Neuron (in vitro differentiated cells): ENCODE data around the gene HOXA10.
A peak's percentile ranks its signal among the peaks of the same experiment; 100 is the strongest.

Source experiments
- H2AFZ ChIP-seq: one replicate; pipeline ENCODE4 v1.6.1; 2013; ENCODE audit warnings: low read depth, mild to moderate bottlenecking, inconsistent platforms, low read length, moderate library complexity
- H3K27me3 ChIP-seq: one replicate; pipeline ENCODE4 v1.6.1; 2013; ENCODE audit warnings: low read length; ENCODE audit not compliant: insufficient read depth
- H3K36me3 ChIP-seq: one replicate; pipeline ENCODE4 v1.6.1; 2013; ENCODE audit warnings: low read length; ENCODE audit not compliant: insufficient read depth
- H3K4me1 ChIP-seq: one replicate; pipeline ENCODE4 v1.6.1; 2013; ENCODE audit warnings: low read length; ENCODE audit not compliant: insufficient read depth
- H3K4me3 ChIP-seq: 2 replicates; pipeline ENCODE4 v1.5.1; 2013; ENCODE audit warnings: mild to moderate bottlenecking, low read length, moderate library complexity
- H3K9me3 ChIP-seq: one replicate; pipeline ENCODE4 v1.6.1; 2013; ENCODE audit warnings: low read length

The HOXA10 gene

DNA sequence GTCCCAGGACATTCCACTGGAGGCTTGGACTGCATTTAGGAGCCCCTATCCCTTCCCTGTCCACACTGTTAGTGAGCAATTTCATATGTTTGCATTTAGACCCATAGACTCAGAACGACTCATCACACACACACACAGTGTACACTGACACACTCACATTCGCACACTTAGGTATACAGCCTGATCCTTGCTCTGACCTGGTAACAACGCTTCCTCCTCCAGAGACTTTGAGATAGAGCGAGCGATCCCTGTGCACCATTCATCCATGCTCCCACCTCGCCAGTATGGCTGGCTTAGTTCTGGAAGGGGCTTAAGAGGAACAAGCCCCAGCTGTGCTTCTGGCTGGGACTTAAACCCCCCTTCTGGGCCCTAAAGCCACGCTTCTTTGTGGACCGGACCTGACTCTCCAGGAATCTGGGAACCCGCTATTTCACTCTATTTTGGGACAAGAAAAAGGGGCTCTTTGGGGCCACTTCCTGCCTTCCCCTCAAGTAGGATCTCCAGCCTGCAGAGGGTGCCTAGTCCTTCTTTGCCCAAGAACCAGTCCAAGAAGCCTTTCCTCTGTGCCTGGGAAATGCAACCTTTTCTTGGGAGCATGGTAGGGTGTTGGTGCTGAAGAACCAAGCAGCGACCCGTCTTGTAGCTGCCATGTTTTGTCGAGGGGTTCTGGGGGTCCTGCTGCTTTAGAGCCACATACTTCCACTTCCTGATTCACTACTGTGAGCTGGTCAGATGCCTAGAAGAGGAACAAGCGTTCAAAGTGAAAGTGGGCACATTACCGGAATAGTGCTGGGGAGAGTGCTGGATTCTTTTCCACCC is 26.9 kb upstream of the HOXA10 start:
- no peak overlapping the region for H2AFZ ChIP-seq
- peaks cover 83% of the 10 kb centered on the region for H3K27me3 ChIP-seq
- no peaks in the 10 kb centered on the region for H3K9me3 ChIP-seq
- H3K4me1 ChIP-seq = no peaks in the 10 kb centered on the region
- H3K4me3 ChIP-seq = no peak overlapping the region
- H3K36me3 ChIP-seq = no peaks in the 10 kb centered on the region

DNA sequence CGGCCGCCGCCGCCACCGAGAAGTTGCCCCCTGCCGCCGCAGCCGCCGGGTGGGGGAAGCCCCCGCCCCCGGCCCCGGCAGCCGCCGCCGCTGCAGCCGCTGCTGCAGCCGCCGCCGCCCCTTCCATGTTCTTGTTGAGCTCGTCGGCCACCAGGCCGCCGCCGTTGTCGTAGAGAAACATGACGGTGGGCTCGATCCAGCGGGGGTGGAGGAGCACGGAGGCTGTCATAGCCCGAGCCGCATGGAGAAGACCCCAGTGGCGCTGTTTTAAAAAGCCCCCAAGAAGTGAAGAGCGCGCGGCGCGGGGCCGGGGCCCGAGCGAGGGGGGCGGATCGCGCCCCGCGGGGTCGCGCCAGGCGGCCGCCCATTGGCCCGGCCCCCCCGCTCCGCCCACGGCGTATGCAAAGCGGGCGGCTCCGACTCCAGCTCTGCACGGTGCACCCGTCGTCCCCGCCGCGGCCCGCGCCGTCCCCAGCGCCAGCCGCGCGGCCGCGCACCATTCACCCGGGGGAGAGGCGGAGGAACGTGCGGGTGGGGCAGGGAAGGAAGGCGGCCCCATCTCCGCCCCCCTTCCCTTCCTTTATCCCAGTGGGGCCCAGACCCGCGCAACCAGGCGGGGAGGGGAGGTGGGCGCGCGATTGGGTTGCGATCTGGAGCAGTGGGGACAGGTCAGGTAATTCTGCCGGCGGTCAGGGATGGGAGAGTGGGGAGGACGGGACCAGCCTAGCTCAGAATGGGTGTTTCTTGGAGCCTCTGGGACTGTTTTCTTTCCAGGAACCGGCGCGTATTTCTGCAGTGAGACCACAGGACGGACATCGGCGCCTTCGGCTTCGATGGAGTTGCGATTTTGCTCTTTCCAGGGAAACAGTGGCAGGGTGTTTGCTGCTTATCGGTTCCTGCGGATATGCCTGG is 26.0 kb upstream of the HOXA10 start, which contains the start of gene HOXA13:
Gene HOXA13 (minus strand): TSS at position 243 of the 912 bp plus-strand sequence. CDS start 14 bp downstream, at position 229.
- Histone ChIP-seq H3K27me3 (peaks cover 81% of the 10 kb centered on the region), H2AFZ (no peak within 1 kb of the TSS), H3K4me3 (peak within 1 kb of the TSS; percentile 32), H3K36me3 (no peaks in the 10 kb centered on the region), H3K9me3 (no peaks in the 10 kb centered on the region), H3K4me1 (no peaks in the 10 kb centered on the region)

DNA sequence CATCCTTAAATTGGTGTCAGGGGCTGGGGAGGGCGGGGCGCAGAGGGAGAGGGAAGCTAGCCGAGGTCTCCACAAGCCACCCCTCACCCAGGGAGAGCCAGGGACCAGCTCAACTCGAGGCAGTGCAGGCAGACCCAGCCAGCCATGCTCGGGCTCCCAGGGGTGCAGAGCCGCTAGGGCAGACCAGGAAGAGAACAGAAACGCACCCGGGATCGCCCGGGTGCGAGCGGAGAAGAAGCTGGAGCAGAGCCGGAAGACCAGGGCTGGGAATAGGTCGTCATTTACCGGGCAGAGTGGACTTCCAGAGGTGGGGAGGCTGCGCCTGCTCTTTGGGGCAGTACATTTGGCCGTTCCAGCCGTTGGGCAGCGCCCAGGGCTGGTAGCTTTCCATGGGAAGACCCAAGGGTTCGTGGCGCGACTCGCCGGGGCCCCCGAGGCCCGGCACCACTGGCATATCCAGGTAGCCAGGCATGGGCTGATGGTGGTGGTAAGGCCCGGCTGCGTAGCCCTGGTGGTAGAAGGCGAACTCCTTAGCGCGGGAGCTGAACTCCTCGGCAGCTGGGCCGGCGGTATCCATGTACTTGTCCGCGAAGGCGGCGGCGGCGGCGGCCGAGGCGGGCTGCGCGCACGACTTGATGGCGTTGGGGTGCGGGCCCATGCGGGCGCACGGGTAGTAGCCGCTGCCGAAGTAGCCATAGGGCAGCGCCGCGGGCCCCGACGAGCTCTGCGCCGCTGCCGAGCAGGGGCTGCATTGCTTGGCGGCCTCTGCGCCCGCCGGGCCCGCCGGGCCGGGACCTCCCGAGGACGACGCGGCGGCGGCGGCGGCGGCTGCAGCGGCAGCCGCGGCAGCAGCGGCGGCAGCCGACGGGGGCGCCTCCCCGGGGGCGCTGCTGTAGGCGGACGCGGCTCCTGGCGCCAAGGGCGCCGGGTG is 25.0 kb upstream of the HOXA10 start:
- Histone ChIP-seq H3K9me3 (no peaks in the 10 kb centered on the region), H3K4me3 (no peak overlapping the region), H2AFZ (no peak overlapping the region), H3K4me1 (no peaks in the 10 kb centered on the region), H3K27me3 (peaks cover 81% of the 10 kb centered on the region), H3K36me3 (no peaks in the 10 kb centered on the region)

DNA sequence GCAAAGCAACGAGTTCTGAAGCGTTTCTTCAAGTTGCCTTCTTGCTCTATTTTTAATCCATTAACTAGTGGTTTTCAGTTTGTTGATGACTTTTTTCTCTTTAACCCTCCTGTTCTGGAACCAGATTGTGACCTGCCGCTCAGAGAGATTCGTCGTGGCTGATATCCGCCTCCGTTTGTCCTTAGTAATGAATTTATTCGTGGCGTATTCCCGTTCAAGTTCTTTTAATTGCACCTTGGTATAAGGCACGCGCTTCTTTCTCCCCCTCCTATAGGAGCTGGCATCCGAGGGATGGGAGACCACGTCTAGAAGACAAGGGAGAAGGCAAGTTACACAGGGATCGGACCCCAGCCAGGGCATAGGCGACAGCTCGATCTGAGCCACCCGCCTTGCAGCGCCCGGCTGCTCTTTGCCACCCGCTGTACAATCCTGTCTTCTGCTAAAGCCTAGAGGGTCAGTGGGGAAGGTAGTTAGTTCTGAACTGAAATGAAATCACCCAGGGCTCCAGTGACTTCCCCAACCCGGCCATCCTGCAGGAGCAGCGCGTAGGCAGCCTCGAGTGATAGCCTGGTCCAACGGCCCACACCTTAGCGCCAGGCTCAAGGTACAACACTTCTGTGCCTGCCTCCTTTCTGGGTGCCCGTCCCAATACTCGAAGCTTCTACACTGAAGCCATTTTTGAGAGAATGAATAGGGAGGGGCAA is 24.2 kb upstream of the HOXA10 start:
- Histone ChIP-seq H3K4me3 (no peak overlapping the region), H3K4me1 (no peaks in the 10 kb centered on the region), H2AFZ (no peak overlapping the region), H3K9me3 (no peaks in the 10 kb centered on the region), H3K36me3 (no peaks in the 10 kb centered on the region), H3K27me3 (peaks cover 81% of the 10 kb centered on the region)

DNA sequence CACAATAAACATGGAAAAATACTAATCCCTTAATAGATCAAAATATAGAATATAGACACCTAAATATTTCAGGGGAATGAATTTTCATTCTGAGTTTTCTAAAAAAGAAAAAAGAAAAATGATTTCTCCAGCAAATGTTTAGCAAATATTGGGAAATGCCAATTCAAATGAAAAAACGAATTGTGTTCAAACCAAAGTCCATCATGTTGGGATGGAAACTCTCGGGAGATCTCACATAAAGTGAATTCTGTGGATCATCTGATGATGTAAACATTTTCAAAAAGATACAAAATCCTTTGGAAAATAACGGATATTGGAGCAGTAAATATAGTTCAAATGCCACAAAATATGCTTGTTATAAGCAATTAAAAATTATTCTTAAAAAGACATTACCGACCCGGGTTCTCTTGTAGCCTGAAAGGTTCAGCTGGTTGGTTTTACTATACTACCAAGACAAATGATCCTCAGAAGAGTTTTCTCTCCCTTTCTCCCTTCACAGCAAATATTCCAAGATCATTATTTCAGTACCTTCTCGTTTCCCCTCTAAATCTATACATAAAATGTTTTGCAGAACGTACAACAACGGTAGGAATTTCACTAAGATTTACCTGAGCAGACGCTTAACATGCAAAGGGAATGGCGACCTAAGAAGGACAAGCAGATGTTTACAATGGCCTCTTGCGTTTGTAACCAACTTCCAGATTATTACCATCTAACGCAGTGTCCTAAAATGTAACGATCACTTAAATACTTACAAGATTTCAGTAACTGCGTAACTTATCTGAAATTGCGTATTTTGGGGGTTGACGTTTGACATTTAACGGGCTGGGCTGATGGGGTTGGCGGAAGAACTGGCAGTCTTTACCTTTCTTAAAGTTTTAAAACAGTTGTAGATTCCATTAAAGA is 23.3 kb upstream of the HOXA10 start:
- H3K4me1 ChIP-seq = no peaks in the 10 kb centered on the region
- no peaks in the 10 kb centered on the region for H3K36me3 ChIP-seq
- peaks cover 82% of the 10 kb centered on the region for H3K27me3 ChIP-seq
- H2AFZ ChIP-seq = no peak overlapping the region
- H3K4me3 ChIP-seq = no peak overlapping the region
- no peaks in the 10 kb centered on the region for H3K9me3 ChIP-seq

DNA sequence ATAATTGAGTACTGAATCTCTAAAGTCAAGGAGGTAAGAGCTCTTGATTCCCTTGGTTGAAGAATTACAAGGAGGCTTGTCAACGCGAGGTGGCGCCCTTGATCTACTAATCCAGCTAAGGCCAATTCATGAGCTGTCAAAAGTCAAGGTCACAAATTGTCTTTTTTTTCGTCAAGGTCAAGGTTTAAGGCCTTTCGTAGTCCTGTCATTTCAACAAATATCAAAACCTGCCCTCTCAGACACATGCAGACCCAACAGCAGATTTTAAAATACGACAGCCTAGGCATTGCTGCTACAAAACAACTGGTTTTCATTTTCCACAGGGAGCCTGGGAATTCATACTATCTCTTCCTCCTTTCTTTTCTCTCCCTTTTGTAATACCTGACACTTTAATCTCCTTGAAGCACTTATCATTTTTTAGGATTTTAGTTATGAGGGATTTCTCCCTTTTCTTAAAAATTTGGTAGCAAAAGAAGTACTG is 22.2 kb upstream of the HOXA10 start:
- no peaks in the 10 kb centered on the region for H3K36me3 ChIP-seq
- no peak overlapping the region for H3K4me3 ChIP-seq
- no peaks in the 10 kb centered on the region for H3K4me1 ChIP-seq
- peaks cover 83% of the 10 kb centered on the region for H3K27me3 ChIP-seq
- H3K9me3 ChIP-seq = no peaks in the 10 kb centered on the region
- H2AFZ ChIP-seq = no peak overlapping the region

DNA sequence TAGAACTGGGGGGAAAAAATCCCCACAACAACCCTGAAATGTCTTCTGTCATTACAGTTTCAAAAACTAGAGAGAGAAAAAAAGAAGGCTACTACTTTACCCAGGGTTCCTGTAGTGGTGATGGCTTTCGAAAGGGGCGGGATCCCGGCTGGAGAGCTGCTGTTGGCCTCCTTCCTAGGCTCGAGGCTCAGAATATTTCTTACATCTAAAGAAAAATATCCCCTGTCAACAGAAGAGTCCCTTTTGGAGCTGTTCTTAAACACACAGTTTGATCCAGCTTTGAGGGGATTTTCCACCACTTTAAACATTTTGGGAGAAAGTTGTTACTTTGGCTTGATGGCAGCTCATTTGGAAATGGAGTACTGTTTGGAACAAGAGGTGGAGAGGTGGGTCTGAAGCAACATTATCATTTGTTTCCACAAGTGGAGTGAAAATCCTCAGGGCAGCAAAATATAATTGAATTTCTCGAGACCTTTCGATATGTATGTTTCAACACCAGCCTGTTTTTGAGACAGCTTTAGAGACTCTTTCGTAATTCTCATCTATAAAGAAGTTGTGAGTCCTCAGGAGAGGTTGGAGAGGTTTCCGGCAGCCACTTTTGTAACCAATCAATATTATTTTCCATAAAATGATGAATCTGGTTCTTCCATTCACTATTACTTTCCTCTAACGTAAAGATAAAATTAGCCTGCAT is 20.7 kb upstream of the HOXA10 start:
- H3K4me3 ChIP-seq = no peak overlapping the region
- H3K4me1 ChIP-seq = no peaks in the 10 kb centered on the region
- H3K36me3 ChIP-seq = no peaks in the 10 kb centered on the region
- no peaks in the 10 kb centered on the region for H3K9me3 ChIP-seq
- peaks cover 83% of the 10 kb centered on the region for H3K27me3 ChIP-seq
- no peak overlapping the region for H2AFZ ChIP-seq

DNA sequence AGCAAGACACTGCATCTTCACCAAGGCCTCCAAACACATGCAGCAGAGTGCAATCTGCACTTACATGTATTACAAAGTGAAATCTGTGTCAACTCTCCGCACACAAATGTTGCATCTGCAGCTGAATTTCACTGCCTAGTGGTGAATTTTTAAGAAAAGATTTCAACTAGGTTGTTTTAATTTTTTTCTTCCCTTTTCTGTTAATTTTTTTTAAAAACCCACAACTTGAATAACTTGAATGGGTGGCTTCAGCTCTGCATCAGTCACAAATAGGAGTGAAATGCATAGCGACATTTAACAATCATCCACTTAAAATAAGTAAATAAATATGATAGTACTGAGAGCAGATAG is 19.9 kb upstream of the HOXA10 start:
- Histone ChIP-seq H3K36me3 (no peaks in the 10 kb centered on the region), H3K9me3 (no peaks in the 10 kb centered on the region), H3K27me3 (peaks cover 87% of the 10 kb centered on the region), H3K4me3 (no peak overlapping the region), H2AFZ (no peak overlapping the region), H3K4me1 (no peaks in the 10 kb centered on the region)

DNA sequence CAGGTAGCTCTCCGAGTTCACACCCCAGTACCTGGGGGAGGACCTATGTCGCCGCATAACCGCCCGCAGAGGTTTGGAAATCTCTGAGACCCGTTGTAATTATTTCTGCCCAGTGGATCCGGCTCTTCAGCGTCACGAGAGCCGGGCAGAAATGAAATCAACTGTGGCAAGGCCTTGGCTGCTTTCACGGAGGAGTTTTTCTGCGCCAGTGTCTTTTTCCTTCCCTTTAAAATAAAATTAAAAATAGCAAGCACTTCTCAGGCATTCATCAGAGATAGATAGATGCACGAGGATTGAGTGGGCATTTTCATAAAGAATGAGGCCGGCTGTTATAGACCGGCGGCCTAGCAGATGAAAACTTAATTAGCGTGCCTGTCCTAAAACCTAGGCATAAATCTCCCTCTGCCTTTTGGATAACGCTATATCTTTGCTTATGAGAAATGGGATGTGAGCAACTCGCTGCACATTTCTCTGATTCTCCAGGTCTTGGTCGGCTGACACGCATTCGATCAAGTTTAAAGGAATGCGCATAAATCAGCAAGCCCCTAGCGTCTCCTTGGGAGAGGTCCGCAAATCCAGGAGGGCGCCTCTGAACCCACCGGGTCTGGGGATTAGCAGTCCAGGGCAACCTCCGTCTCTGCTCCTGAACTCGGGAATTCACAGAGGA is 19.3 kb upstream of the HOXA10 start:
- Histone ChIP-seq H3K4me3 (no peak overlapping the region), H3K36me3 (no peaks in the 10 kb centered on the region), H3K27me3 (peaks cover 87% of the 10 kb centered on the region), H3K9me3 (no peaks in the 10 kb centered on the region), H2AFZ (peak overlapping the region; percentile 36), H3K4me1 (no peaks in the 10 kb centered on the region)

DNA sequence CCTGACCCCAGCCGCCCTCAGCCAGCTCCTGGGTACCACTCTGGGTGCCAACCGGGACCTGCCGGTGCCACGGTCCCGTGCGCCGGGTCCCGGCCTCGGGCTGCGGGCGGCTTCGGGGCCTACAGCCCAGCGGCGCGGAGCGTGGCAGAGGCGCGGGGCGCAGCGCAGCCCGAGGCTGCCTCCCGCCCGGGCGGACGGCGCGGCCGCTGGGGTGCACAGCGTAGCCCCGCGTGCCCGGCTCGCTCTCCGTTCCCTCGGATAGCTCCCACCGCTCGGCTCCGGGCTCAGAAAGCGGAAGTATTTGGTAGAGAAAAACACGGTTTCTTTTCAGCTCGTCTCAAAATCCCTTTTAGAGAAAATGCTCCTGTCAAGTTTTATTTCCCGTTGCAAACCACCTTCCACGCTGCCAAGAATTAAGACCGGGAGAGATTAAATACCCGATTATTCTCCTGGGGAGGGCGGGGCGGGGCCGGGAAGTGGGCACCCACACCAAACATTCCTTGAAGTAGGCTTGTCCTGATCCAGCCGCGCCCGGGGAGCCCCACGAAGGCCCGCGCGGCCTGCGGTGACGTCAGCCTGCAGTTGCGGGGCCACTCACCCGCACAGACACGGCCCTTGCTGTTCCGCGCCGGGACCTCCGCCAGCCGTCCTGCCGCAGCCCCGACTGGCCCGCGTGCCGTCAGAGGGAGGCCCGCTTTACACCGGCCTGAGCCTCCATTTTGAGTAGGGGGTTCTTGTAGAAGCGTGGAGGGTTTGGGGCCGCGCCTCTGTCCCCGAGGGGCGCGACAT is 18.6 kb upstream of the HOXA10 start:
- Histone ChIP-seq H3K36me3 (no peaks in the 10 kb centered on the region), H3K27me3 (peaks cover 87% of the 10 kb centered on the region), H2AFZ (peak overlapping the region; percentile 36), H3K9me3 (no peaks in the 10 kb centered on the region), H3K4me3 (no peak overlapping the region), H3K4me1 (no peaks in the 10 kb centered on the region)
